H9 (cell line): ENCODE measurements around the gene ZNF526. TPM values are rescaled to one million over a fixed set of nuclear protein-coding genes. Genes with fewer than 3 reads are reported as not detected.

Experiments used
- DNase-seq: peaks from one replicate; pipeline ENCODE4 v3.0.0-alpha.2; 2017
- H2AFZ ChIP-seq: one replicate; pipeline ENCODE4 v1.6.1; 2013; ENCODE audit warnings: mild to moderate bottlenecking, low read length, control low read depth, moderate library complexity
- H2AK5ac ChIP-seq: 2 replicates; pipeline ENCODE4 v1.6.1; 2013; ENCODE audit warnings: low read length, control low read depth, mixed read lengths; ENCODE audit not compliant: insufficient read length
- H2BK120ac ChIP-seq: one replicate; pipeline ENCODE4 v1.6.1; 2013; ENCODE audit warnings: low read depth, mild to moderate bottlenecking, low read length, control low read depth, inconsistent platforms; ENCODE audit not compliant: poor library complexity, severe bottlenecking
- H2BK12ac ChIP-seq: 2 replicates; pipeline ENCODE4 v1.6.1; 2013; ENCODE audit warnings: low read length, control low read depth, mixed read lengths, low read depth; ENCODE audit not compliant: insufficient read length
- H2BK15ac ChIP-seq: 2 replicates; pipeline ENCODE4 v1.6.1; 2013; ENCODE audit warnings: low read depth, low read length, control low read depth
- H2BK20ac ChIP-seq: one replicate; pipeline ENCODE4 v1.6.1; 2013; ENCODE audit warnings: low read depth, mild to moderate bottlenecking, low read length, control low read depth, inconsistent platforms; ENCODE audit not compliant: poor library complexity, severe bottlenecking
- H2BK5ac ChIP-seq: 2 replicates; pipeline ENCODE4 v1.6.1; 2013; ENCODE audit warnings: low read length, control low read depth, mixed read lengths; ENCODE audit not compliant: insufficient read length
- H3K14ac ChIP-seq: 2 replicates; pipeline ENCODE4 v1.6.1; 2013; ENCODE audit warnings: low read length, control low read depth; ENCODE audit not compliant: insufficient read depth
- H3K18ac ChIP-seq: 2 replicates; pipeline ENCODE4 v1.6.1; 2013; ENCODE audit warnings: low read depth, mild to moderate bottlenecking, mixed read lengths, low read length, control low read depth; ENCODE audit not compliant: insufficient read length
- H3K23ac ChIP-seq: 2 replicates; pipeline ENCODE4 v1.6.1; 2013; ENCODE audit warnings: low read length, control low read depth, mixed read lengths, low read depth; ENCODE audit not compliant: insufficient read length
- H3K23me2 ChIP-seq: 2 replicates; pipeline ENCODE4 v1.6.1; 2013; ENCODE audit warnings: low read depth, mild to moderate bottlenecking, mixed read lengths, low read length, control low read depth; ENCODE audit not compliant: insufficient read length, poor library complexity, severe bottlenecking
- H3K27ac ChIP-seq: 2 replicates; pipeline ENCODE4 v1.5.1; 2013; ENCODE audit warnings: low read length, control low read depth, mixed read lengths, low read depth; ENCODE audit not compliant: insufficient read length
- H3K27me3 ChIP-seq: 2 replicates; pipeline ENCODE4 v1.6.1; 2013; ENCODE audit warnings: low read length, control low read depth, inconsistent platforms; ENCODE audit not compliant: insufficient read depth
- H3K4ac ChIP-seq: 2 replicates; pipeline ENCODE4 v1.6.1; 2013; ENCODE audit warnings: low read depth, mild to moderate bottlenecking, control low read depth, inconsistent platforms, low read length, moderate library complexity
- H3K4me1 ChIP-seq: 2 replicates; pipeline ENCODE4 v1.6.1; 2013; ENCODE audit warnings: low read length, control low read depth, inconsistent platforms; ENCODE audit not compliant: insufficient read depth
- H3K4me2 ChIP-seq: 2 replicates; pipeline ENCODE4 v1.6.1; 2013; ENCODE audit warnings: low read length, control low read depth, mixed read lengths; ENCODE audit not compliant: insufficient read length, insufficient read depth
- H3K56ac ChIP-seq: 2 replicates; pipeline ENCODE4 v1.6.1; 2013; ENCODE audit warnings: low read depth, mild to moderate bottlenecking, mixed read lengths, low read length, control low read depth; ENCODE audit not compliant: insufficient read length
- H3K79me1 ChIP-seq: 2 replicates; pipeline ENCODE4 v1.6.1; 2013; ENCODE audit warnings: low read depth, mild to moderate bottlenecking, moderate library complexity, low read length, control low read depth, inconsistent platforms; ENCODE audit not compliant: insufficient read depth, poor library complexity, severe bottlenecking
- H3K79me2 ChIP-seq: 2 replicates; pipeline ENCODE4 v1.6.1; 2013; ENCODE audit warnings: low read length, control low read depth, inconsistent platforms; ENCODE audit not compliant: insufficient read depth
- H3K9ac ChIP-seq: 2 replicates; pipeline ENCODE4 v1.6.1; 2013; ENCODE audit warnings: low read length, control low read depth, mixed read lengths; ENCODE audit not compliant: insufficient read length; ENCODE audit errors: extremely low read depth
- H3K9me3 ChIP-seq: one replicate; pipeline ENCODE4 v1.6.1; 2013; ENCODE audit warnings: low read depth, low read length, inconsistent platforms; ENCODE audit not compliant: control insufficient read depth
- H3T11ph ChIP-seq: one replicate; pipeline ENCODE4 v1.6.1; 2013; ENCODE audit warnings: mild to moderate bottlenecking, low read length, control low read depth, inconsistent platforms
- H4K20me1 ChIP-seq: one replicate; pipeline ENCODE4 v1.6.1; 2013; ENCODE audit not compliant: control insufficient read depth, insufficient read length, insufficient read depth
- H4K5ac ChIP-seq: 2 replicates; pipeline ENCODE4 v1.6.1; 2013; ENCODE audit warnings: low read depth, mild to moderate bottlenecking, mixed read lengths, low read length, control low read depth; ENCODE audit not compliant: insufficient read length
- H4K8ac ChIP-seq: replicated peaks from 2 replicates; pipeline ENCODE4 v1.6.1; 2013; ENCODE audit warnings: low read length, control low read depth, mixed read lengths, low read depth; ENCODE audit not compliant: insufficient read length
- H4K91ac ChIP-seq: 2 replicates; pipeline ENCODE4 v1.6.1; 2013; ENCODE audit warnings: low read depth, mild to moderate bottlenecking, moderate library complexity, mixed read lengths, low read length, control low read depth; ENCODE audit not compliant: insufficient read length
- H3K27ac Mint-ChIP-seq, 3 experiments: 2 replicates in 2 of 3; 3 replicates in 1 of 3; pipeline ENCODE4 v1.8.0; 2020 to 2021; ENCODE audit warnings: mixed read lengths in 3 of 3, mild to moderate bottlenecking in 1 of 3, moderate library complexity in 1 of 3
- H3K27me3 Mint-ChIP-seq: 2 replicates; pipeline ENCODE4 v1.8.0; 2021; ENCODE audit warnings: low read depth, mild to moderate bottlenecking, moderate library complexity, mixed read lengths
- H3K36me3 Mint-ChIP-seq, 3 experiments: 2 replicates in 2 of 3; 3 replicates in 1 of 3; pipeline ENCODE4 v1.8.0; 2020 to 2021; ENCODE audit warnings: low read depth in 3 of 3, mixed read lengths in 3 of 3; ENCODE audit not compliant: insufficient read depth in 1 of 3
- H3K4me1 Mint-ChIP-seq, 2 experiments: 2 replicates each; pipeline ENCODE4 v1.8.0; 2020; ENCODE audit warnings: mixed read lengths in 2 of 2
- H3K4me3 Mint-ChIP-seq, 2 experiments: 2 replicates in 1 of 2; 3 replicates in 1 of 2; pipeline ENCODE4 v1.8.0; 2020 to 2021; ENCODE audit warnings: mild to moderate bottlenecking in 2 of 2, mixed read lengths in 2 of 2, moderate library complexity in 1 of 2
- H3K9me3 Mint-ChIP-seq, 2 experiments: 2 replicates in 1 of 2; 3 replicates in 1 of 2; pipeline ENCODE4 v1.8.0; 2020; ENCODE audit warnings: mild to moderate bottlenecking in 2 of 2, mixed read lengths in 2 of 2, moderate library complexity in 1 of 2
- CTCF ChIP-seq: fragments of 200-600 bp; sonication (generic); conservative IDR thresholded peaks from 3 replicates; pipeline ENCODE4 v1.8.0; 2021; ENCODE audit warnings: antibody characterized with exemption, mild to moderate bottlenecking
- WGBS: extraction: QIAGEN DNeasy Blood & Tissue Kit; methylation state at CpG from one replicate; pipeline ENCODE4 v1.1.7; 2013; ENCODE audit warnings: missing lambda C conversion rate, low lambda C conversion rate, mixed read lengths; ENCODE audit not compliant: insufficient read length; ENCODE audit errors: extremely low coverage; 5-methylcytosine and 5-hydroxymethylcytosine counted together
- total RNA-seq: library from RNA; stranded (reverse); gene quantifications from 2 replicates; pipeline ENCODE4 v1.2.1, GENCODE V29; 2021

The ZNF526 gene
- total RNA-seq, 1 experiment from 2014 or later: 20.5 TPM

GRCh38 chr19:42276284-42276683 is 56.2 kb downstream of the ZNF526 start:
- peaks cover 15 to 18% of the 10 kb centered on the region in 2 experiments for H3K4me1 Mint-ChIP-seq

More at GRCh38 chr19:42276284-42276683, 56.2 kb downstream of the ZNF526 start:
- no peak overlapping the region for H3K56ac ChIP-seq
- no peak overlapping the region for H4K5ac ChIP-seq
- no peak overlapping the region for H2BK15ac ChIP-seq
- H3K18ac ChIP-seq: no peak overlapping the region
- no peak overlapping the region for H3K23ac ChIP-seq
- H3K9ac ChIP-seq: no peak overlapping the region
- no peak overlapping the region for H2BK12ac ChIP-seq
- no peak overlapping the region for H4K8ac ChIP-seq
- no peak overlapping the region for H2AK5ac ChIP-seq
- WGBS: no CpG with 5 or more reads among the region's 3 CpGs
- no peaks in the 10 kb centered on the region for H3K79me1 ChIP-seq
- H3K4ac ChIP-seq: no peak overlapping the region
- no peak for TF ChIP-seq CTCF
- H2BK120ac ChIP-seq: no peak overlapping the region
- H2BK5ac ChIP-seq: no peak overlapping the region
- Mint-ChIP-seq H3K27ac (peak overlapping the region in 1 of 3 experiments; percentile 40; a peak in 2 of 7 replicates), H3K4me3 (no peak overlapping the region), H3K27me3 (no peaks in the 10 kb centered on the region), H3K9me3 (no peaks in the 10 kb centered on the region; a peak in 2 of 5 replicates), H3K36me3 (peaks cover 4 to 23% (median 16%) of the 10 kb centered on the region in 3 experiments; a peak in 6 of 7 replicates)
- no peak overlapping the region for H4K91ac ChIP-seq
- peaks cover 4% of the 10 kb centered on the region for H3K23me2 ChIP-seq
- H3K27ac ChIP-seq: no peak overlapping the region
- H2AFZ ChIP-seq: no peak overlapping the region
- H3K14ac ChIP-seq: no peak overlapping the region
- no peaks in the 10 kb centered on the region for H3K9me3 ChIP-seq
- H3K4me2 ChIP-seq: no peak overlapping the region
- H3T11ph ChIP-seq: no peak overlapping the region
- no peaks in the 10 kb centered on the region for H3K79me2 ChIP-seq
- H2BK20ac ChIP-seq: no peak overlapping the region
- H3K27me3 ChIP-seq: no peaks in the 10 kb centered on the region
- H4K20me1 ChIP-seq: no peaks in the 10 kb centered on the region
- DNase-seq: no peak
- no peaks in the 10 kb centered on the region for H3K4me1 ChIP-seq
